Activated CD8-positive, alpha-beta T cell treated with anti-CD3 and anti-CD28 coated beads for 36 hours (primary cell): ENCODE measurements around the gene PLA2G2A. TPM values are rescaled to one million over a fixed set of nuclear protein-coding genes. Genes with fewer than 3 reads are reported as not detected.
"Not testable (repeated sequence)": the region's sequence is repeated elsewhere in the genome, so short reads cannot be mapped to it uniquely, and the experiment has no call there.

Experiments
- ATAC-seq: fragments of 200-7000 bp; cut with Tn5 transposase; one replicate; pipeline ENCODE4 v1.10.0; 2021; ENCODE audit warnings: mild to moderate bottlenecking, moderate library complexity
- CTCF ChIA-PET: fragments of 350-600 bp; sonication (Branson Sonifier 250); formaldehyde crosslinking; loops from one replicate; lab custom pipeline; 2021; ENCODE audit warnings: antibody characterized with exemption; lab: Charles Lee
- POLR2A ChIA-PET: fragments of 350-600 bp; sonication (Branson Sonifier 250); formaldehyde crosslinking; loops from one replicate; lab custom pipeline; 2021; ENCODE audit warnings: antibody characterized with exemption; lab: Charles Lee
- DNase-seq: peaks from one replicate; pipeline ENCODE4 v3.0.0-alpha.2; 2020
- H3K27ac Mint-ChIP-seq: one replicate; pipeline ENCODE4 v1.8.0; 2021; ENCODE audit warnings: mild to moderate bottlenecking, mixed read lengths
- H3K27me3 Mint-ChIP-seq: one replicate; pipeline ENCODE4 v1.8.0; 2021; ENCODE audit warnings: mixed read lengths
- H3K36me3 Mint-ChIP-seq: one replicate; pipeline ENCODE4 v1.8.0; 2021; ENCODE audit warnings: low read depth, mixed read lengths
- H3K4me1 Mint-ChIP-seq: one replicate; pipeline ENCODE4 v1.8.0; 2021; ENCODE audit warnings: low read depth, mixed read lengths
- H3K4me3 Mint-ChIP-seq: one replicate; pipeline ENCODE4 v1.8.0; 2021; ENCODE audit warnings: mild to moderate bottlenecking, moderate library complexity, mixed read lengths
- H3K9me3 Mint-ChIP-seq: one replicate; pipeline ENCODE4 v1.8.0; 2021; ENCODE audit warnings: mixed read lengths
- CTCF ChIP-seq: fragments of 200-600 bp; IDR thresholded peaks from one replicate; pipeline ENCODE4 v1.8.0; 2022; ENCODE audit warnings: antibody characterized with exemption, mild to moderate bottlenecking
- intact Hi-C: fragments of 100-400 bp; cut with micrococcal nuclease; formaldehyde crosslinking; loops from one replicate; pipeline ENCODE4 v1.10.0; 2022
- total RNA-seq, 2 experiments: library from RNA; stranded (reverse); gene quantifications; one replicate each; pipeline ENCODE4 v1.2.3, GENCODE V29; 2021

Gene PLA2G2A
- total RNA-seq, 2 experiments from 2014 or later = not detected

- ChIA-PET POLR2A (no interaction called here), CTCF (no interaction called here)
- Mint-ChIP-seq H3K4me1 (no peaks in the 10 kb centered on the region), H3K27me3 (no peaks in the 10 kb centered on the region), H3K9me3 (peaks cover 15% of the 10 kb centered on the region), H3K4me3 (no peak overlapping the region), H3K27ac (no peak overlapping the region), H3K36me3 (peaks cover 3% of the 10 kb centered on the region)
- ATAC-seq (no peak), DNase-seq (no peak)
- intact Hi-C loops = no loop called here
- no peak for TF ChIP-seq CTCF
Measured at GRCh38 chr1:19936061-19936750, 43.2 kb downstream of the PLA2G2A start.

GRCh38 chr1:19934336-19934735 is 45.1 kb downstream of the PLA2G2A start:
- CTCF ChIA-PET = no interaction called here

GRCh38 chr1:19932866-19933265 is 46.6 kb downstream of the PLA2G2A start:
- ATAC-seq (no peak), DNase-seq (no peak)
- Mint-ChIP-seq H3K9me3 (peaks cover 19% of the 10 kb centered on the region), H3K4me3 (no peak overlapping the region), H3K27ac (no peak overlapping the region), H3K27me3 (no peaks in the 10 kb centered on the region), H3K36me3 (peaks cover 3% of the 10 kb centered on the region), H3K4me1 (no peaks in the 10 kb centered on the region)
- ChIA-PET CTCF (no interaction called here), POLR2A (no interaction called here)
- intact Hi-C loops = no loop called here
- no peak for TF ChIP-seq CTCF

More at GRCh38 chr1:19934336-19934735, 45.1 kb downstream of the PLA2G2A start:
- DNase-seq (no peak), ATAC-seq (no peak)
- Mint-ChIP-seq H3K36me3 (peaks cover 3% of the 10 kb centered on the region), H3K4me3 (no peak overlapping the region), H3K27ac (no peak overlapping the region), H3K27me3 (no peaks in the 10 kb centered on the region), H3K9me3 (peaks cover 19% of the 10 kb centered on the region), H3K4me1 (no peaks in the 10 kb centered on the region)
- intact Hi-C loops = no loop called here
- no peak for TF ChIP-seq CTCF
- POLR2A ChIA-PET = interaction anchor here (0.7 kb wide), 1 partner anchor 46 kb away, joined by 3 read pairs; no protein-coding TSS in a partner anchor

- H3K27me3 Mint-ChIP-seq, H3K9me3 Mint-ChIP-seq, H3K36me3 Mint-ChIP-seq, CTCF ChIA-PET, H3K4me3 Mint-ChIP-seq, POLR2A ChIA-PET, H3K4me1 Mint-ChIP-seq, intact Hi-C loops, ATAC-seq, DNase-seq, H3K27ac Mint-ChIP-seq: not testable (repeated sequence)
Measured at GRCh38 chr1:19927130-19927421, 52.3 kb downstream of the PLA2G2A start.

- intact Hi-C loops = no loop called here
- CTCF ChIA-PET = interaction anchor here (1.0 to 1.2 kb wide), 2 partner anchors 9 to 225 kb away, joined by 4 to 5 read pairs; no protein-coding TSS in a partner anchor
- no peaks in the 10 kb centered on the region for H3K36me3 Mint-ChIP-seq
- no peak for DNase-seq
- no peak overlapping the region for H3K4me3 Mint-ChIP-seq
- peaks cover 4% of the 10 kb centered on the region for H3K9me3 Mint-ChIP-seq
- no peak overlapping the region for H3K27ac Mint-ChIP-seq
- H3K27me3 Mint-ChIP-seq = peaks cover 1% of the 10 kb centered on the region
- ATAC-seq = no peak
- no peak for TF ChIP-seq CTCF
- no peaks in the 10 kb centered on the region for H3K4me1 Mint-ChIP-seq
- POLR2A ChIA-PET = no interaction called here
Measured at GRCh38 chr1:19926296-19927129, 52.9 kb downstream of the PLA2G2A start.

Other genes with a start within 250 kb of the PLA2G2A start
- 10 to 100 TPM; 10.8 to 13.2 TPM for gene TMCO4, start 179.7 kb downstream of the PLA2G2A start, total RNA-seq
- gene RNF186, start 164.3 kb downstream of the PLA2G2A start, total RNA-seq = not detected
- 1 to 10 TPM; 7.3 to 8.7 TPM for gene OTUD3, start 97.2 kb downstream of the PLA2G2A start, total RNA-seq
- not detected for gene PLA2G2E, start 56.0 kb downstream of the PLA2G2A start, total RNA-seq
- not detected for gene PLA2G5, start 90.6 kb upstream of the PLA2G2A start, total RNA-seq
- not detected for gene PLA2G2D, start 139.9 kb upstream of the PLA2G2A start, total RNA-seq
- gene PLA2G2F, start 159.7 kb upstream of the PLA2G2A start, total RNA-seq = not detected
- under 1 TPM; 0.34 to 0.45 TPM for gene UBXN10, start 206.5 kb upstream of the PLA2G2A start, total RNA-seq
- under 1 TPM; 0.29 to 0.59 TPM for gene PLA2G2C, start 206.9 kb upstream of the PLA2G2A start, total RNA-seq